Measurements from ENCODE around the gene TRMT10A. TPM values are rescaled to one million over a fixed set of nuclear protein-coding genes. Genes with fewer than 3 reads are reported as not detected.

The TRMT10A gene
- total RNA-seq, 1 donor from 2014 or later, result 3.7 TPM

DNA sequence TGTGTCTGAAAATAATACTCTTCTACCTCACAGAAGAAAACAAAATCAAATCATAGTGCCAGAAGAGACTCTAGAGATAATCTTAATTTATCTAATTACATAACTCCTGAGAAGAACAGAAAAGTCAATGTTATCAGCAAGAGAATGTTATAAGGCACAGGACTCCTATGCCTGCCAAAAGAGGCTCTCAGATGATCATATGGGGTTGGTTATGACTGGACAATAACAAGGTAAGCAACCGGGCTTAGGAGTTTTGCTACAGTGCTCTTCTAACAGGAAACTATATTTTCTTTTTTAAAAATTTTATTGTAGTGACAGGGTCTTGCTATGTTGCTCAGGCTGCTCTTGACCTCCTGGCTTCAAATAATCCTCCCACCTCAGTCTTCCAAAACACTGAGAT is 56.5 kb downstream of the TRMT10A start:
- Histone ChIP-seq H3K27me3 (ENCODE audit: low read depth) (no peaks in the 10 kb centered on the region), H3K36me3 (no peaks in the 10 kb centered on the region), H3K4me1 (no peaks in the 10 kb centered on the region), H3K9me3 (no peaks in the 10 kb centered on the region), H3K27ac (no peak overlapping the region), H3K4me3 (no peak overlapping the region)
- TF ChIP-seq CTCF (IDR thresholded peaks at IDR 0.05), result no peak
- ATAC-seq (no peak), DNase-seq (no peak)
- intact Hi-C loops (cut with DNase I), result no loop called here

- no peak for DNase-seq
- intact Hi-C loops (cut with DNase I), result no loop called here
- Histone ChIP-seq H3K4me3 (no peak overlapping the region), H3K4me1 (no peaks in the 10 kb centered on the region), H3K27me3 (ENCODE audit: low read depth) (no peaks in the 10 kb centered on the region), H3K27ac (no peak overlapping the region), H3K9me3 (no peaks in the 10 kb centered on the region), H3K36me3 (no peaks in the 10 kb centered on the region)
- no peak for TF ChIP-seq CTCF (IDR thresholded peaks at IDR 0.05)
- no peak for ATAC-seq
Measured at GRCh38 chr4:99506781-99507180, 57.1 kb downstream of the TRMT10A start.

- no peak for ATAC-seq
- no peak overlapping the region for H3K27ac ChIP-seq
Measured at GRCh38 chr4:99504804-99505502, 58.9 kb downstream of the TRMT10A start.

More at GRCh38 chr4:99504804-99505502, 58.9 kb downstream of the TRMT10A start:
- Histone ChIP-seq H3K9me3 (no peaks in the 10 kb centered on the region), H3K36me3 (no peaks in the 10 kb centered on the region), H3K4me3 (no peak overlapping the region), H3K4me1 (no peaks in the 10 kb centered on the region), H3K27me3 (ENCODE audit: low read depth) (no peaks in the 10 kb centered on the region)
- no peak for DNase-seq
- intact Hi-C loops (cut with DNase I), result no loop called here
- no peak for TF ChIP-seq CTCF (IDR thresholded peaks at IDR 0.05)

Other genes starting within 250 kb of the TRMT10A start
- gene ADH1B, start 242.6 kb downstream of the TRMT10A start, total RNA-seq, result 644 TPM
- 8.2 TPM for gene ADH1C, start 211.3 kb downstream of the TRMT10A start, total RNA-seq
- 0.47 TPM for gene ADH7, start 128.7 kb downstream of the TRMT10A start, total RNA-seq
- not detected for gene C4orf17, start 53.0 kb downstream of the TRMT10A start, total RNA-seq
- 0.15 TPM for gene MTTP, start 10.8 kb upstream of the TRMT10A start, total RNA-seq
- not detected for gene C4orf54, start 93.8 kb upstream of the TRMT10A start, total RNA-seq

All from lower lobe of right lung (tissue), 2 donors.